ENCODE measurements around the gene HSD17B12.

HSD17B12 gene

GRCh38 chr11:43871051-43871450 is 190.5 kb downstream of the HSD17B12 start:
- no peak for DNase-seq (ENCODE audit: low spot score)

- no peak for DNase-seq (ENCODE audit: low spot score)
These were observed 192.5 kb downstream of the HSD17B12 start for GRCh38 chr11:43872995-43873394.

- DNase-seq (ENCODE audit: low spot score), result no peak
These were observed 193.5 kb downstream of the HSD17B12 start for GRCh38 chr11:43874078-43874477.

- no peak for DNase-seq (ENCODE audit: low spot score)
These were observed 194.2 kb downstream of the HSD17B12 start for GRCh38 chr11:43874738-43875137.

- DNase-seq (ENCODE audit: low spot score), result no peak
These were observed 199.5 kb downstream of the HSD17B12 start for GRCh38 chr11:43879789-43880639.

GRCh38 chr11:43880640-43881159 is 200.2 kb downstream of the HSD17B12 start, which contains the start of gene ALKBH3:
Gene ALKBH3, plus strand, starts transcription at chr11:43880831. Its CDS starts 1,822 bp downstream, at chr11:43882653.
- DNase-seq (ENCODE audit: low spot score), result peak; percentile 64

- DNase-seq (ENCODE audit: low spot score), result no peak
These were observed 212.3 kb downstream of the HSD17B12 start for GRCh38 chr11:43892851-43893250.

GRCh38 chr11:43894546-43894945 is 214.0 kb downstream of the HSD17B12 start:
- no peak for DNase-seq (ENCODE audit: low spot score)

- no peak for DNase-seq (ENCODE audit: low spot score)
These were observed 215.1 kb downstream of the HSD17B12 start for GRCh38 chr11:43895601-43896000.

GRCh38 chr11:43898574-43898973 is 218.0 kb downstream of the HSD17B12 start:
- no peak for DNase-seq (ENCODE audit: low spot score)

GRCh38 chr11:43899094-43899493 is 218.6 kb downstream of the HSD17B12 start:
- DNase-seq (ENCODE audit: low spot score), result no peak

- DNase-seq (ENCODE audit: low spot score), result no peak
These were observed 221.0 kb downstream of the HSD17B12 start for GRCh38 chr11:43901551-43901950.

- DNase-seq (ENCODE audit: low spot score), result no peak
These were observed 222.5 kb downstream of the HSD17B12 start for GRCh38 chr11:43903078-43903477.

GRCh38 chr11:43903969-43904368 is 223.4 kb downstream of the HSD17B12 start:
- DNase-seq (ENCODE audit: low spot score), result no peak

GRCh38 chr11:43904742-43905535 is 224.4 kb downstream of the HSD17B12 start:
- DNase-seq (ENCODE audit: low spot score), result no peak

- no peak for DNase-seq (ENCODE audit: low spot score)
These were observed 225.3 kb downstream of the HSD17B12 start for GRCh38 chr11:43905813-43906241.

All from hematopoietic multipotent progenitor cell treated with erythropoietin and hydrocortisone succinate and interleukin-3 and kit ligand, for 17 days (in vitro differentiated cells).